Upper lobe of right lung (tissue), 1 donor: ENCODE measurements around the gene CCAR1. TPM values are rescaled to one million over a fixed set of nuclear protein-coding genes. Genes with fewer than 3 reads are reported as not detected.
"Not testable (repeated sequence)": the region's sequence is repeated elsewhere in the genome, so short reads cannot be mapped to it uniquely, and the experiment has no call there.

Experiments
- ATAC-seq: fragments of 200-7000 bp; cut with Tn5 transposase; one replicate; pipeline ENCODE4 v1.9.1; 2020; ENCODE audit warnings: mild to moderate bottlenecking, moderate library complexity
- DNase-seq: peaks from one replicate; pipeline ENCODE4 v3.0.0-alpha.2; 2020
- H3K27ac ChIP-seq: fragments of 200-600 bp; one replicate; pipeline ENCODE4 v1.8.0; 2022
- H3K27me3 ChIP-seq: fragments of 200-600 bp; one replicate; pipeline ENCODE4 v1.8.0; 2022; ENCODE audit warnings: mild to moderate bottlenecking
- H3K36me3 ChIP-seq: fragments of 200-600 bp; one replicate; pipeline ENCODE4 v1.8.0; 2022
- H3K4me1 ChIP-seq: fragments of 200-600 bp; one replicate; pipeline ENCODE4 v1.8.0; 2022
- H3K4me3 ChIP-seq: fragments of 200-600 bp; one replicate; pipeline ENCODE4 v1.8.0; 2022; ENCODE audit warnings: mild to moderate bottlenecking
- H3K9me3 ChIP-seq: fragments of 200-600 bp; one replicate; pipeline ENCODE4 v1.8.0; 2022
- intact Hi-C: fragments of 100-400 bp; cut with DNase I; formaldehyde crosslinking; loops from one replicate; pipeline ENCODE4 v1.11.0; 2022
- total RNA-seq: library from RNA; stranded (reverse); fragmentation: NEBNext Ultra II Directional; extraction: Animal tissue kit (Norgen Biotek cat#: 25700); gene quantifications from one replicate; pipeline ENCODE4 v1.2.1, GENCODE V29; 2021
- TF ChIP-seq, protein P1 (sequence below): fragments of 200-600 bp; IDR thresholded peaks from one replicate; pipeline ENCODE4 v1.8.0; 2022; ENCODE audit warnings: antibody characterized with exemption
- donor health status: DM: no; HTN: yes; CAD: no; lungs with severe emphysema.

The CCAR1 gene
- total RNA-seq, 1 donor from 2014 or later, result 45.8 TPM

DNA sequence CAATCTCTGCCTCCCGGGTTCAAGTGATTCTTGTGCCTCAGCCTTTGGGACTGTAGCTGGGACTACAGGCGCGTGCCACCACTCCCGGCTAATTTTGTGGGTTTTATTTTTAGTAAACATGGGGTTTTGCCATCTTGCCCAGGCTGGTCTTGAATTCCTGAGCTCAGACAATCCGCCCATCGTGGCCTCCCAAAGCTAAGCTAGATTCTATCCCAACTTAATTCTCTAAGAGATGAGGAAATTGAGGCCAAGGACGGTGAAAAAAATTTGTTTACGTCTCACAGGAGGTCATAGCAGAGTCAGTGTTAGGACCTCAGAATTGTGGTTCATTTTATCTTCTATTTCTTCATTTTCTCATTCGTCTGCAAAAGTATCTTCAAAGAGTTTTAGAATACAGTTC is 6.1 kb downstream of the CCAR1 start:
- Histone ChIP-seq H3K4me1 (peaks cover 9% of the 10 kb centered on the region), H3K36me3 (peaks cover 89% of the 10 kb centered on the region), H3K27me3 (no peaks in the 10 kb centered on the region), H3K9me3 (no peaks in the 10 kb centered on the region), H3K4me3 (no peak overlapping the region), H3K27ac (no peak overlapping the region)
- ATAC-seq, result no peak
- DNase-seq, result no peak
- TF ChIP-seq, protein P1, sequence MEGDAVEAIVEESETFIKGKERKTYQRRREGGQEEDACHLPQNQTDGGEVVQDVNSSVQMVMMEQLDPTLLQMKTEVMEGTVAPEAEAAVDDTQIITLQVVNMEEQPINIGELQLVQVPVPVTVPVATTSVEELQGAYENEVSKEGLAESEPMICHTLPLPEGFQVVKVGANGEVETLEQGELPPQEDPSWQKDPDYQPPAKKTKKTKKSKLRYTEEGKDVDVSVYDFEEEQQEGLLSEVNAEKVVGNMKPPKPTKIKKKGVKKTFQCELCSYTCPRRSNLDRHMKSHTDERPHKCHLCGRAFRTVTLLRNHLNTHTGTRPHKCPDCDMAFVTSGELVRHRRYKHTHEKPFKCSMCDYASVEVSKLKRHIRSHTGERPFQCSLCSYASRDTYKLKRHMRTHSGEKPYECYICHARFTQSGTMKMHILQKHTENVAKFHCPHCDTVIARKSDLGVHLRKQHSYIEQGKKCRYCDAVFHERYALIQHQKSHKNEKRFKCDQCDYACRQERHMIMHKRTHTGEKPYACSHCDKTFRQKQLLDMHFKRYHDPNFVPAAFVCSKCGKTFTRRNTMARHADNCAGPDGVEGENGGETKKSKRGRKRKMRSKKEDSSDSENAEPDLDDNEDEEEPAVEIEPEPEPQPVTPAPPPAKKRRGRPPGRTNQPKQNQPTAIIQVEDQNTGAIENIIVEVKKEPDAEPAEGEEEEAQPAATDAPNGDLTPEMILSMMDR, result no peak
- intact Hi-C loops, result no loop called here

DNA sequence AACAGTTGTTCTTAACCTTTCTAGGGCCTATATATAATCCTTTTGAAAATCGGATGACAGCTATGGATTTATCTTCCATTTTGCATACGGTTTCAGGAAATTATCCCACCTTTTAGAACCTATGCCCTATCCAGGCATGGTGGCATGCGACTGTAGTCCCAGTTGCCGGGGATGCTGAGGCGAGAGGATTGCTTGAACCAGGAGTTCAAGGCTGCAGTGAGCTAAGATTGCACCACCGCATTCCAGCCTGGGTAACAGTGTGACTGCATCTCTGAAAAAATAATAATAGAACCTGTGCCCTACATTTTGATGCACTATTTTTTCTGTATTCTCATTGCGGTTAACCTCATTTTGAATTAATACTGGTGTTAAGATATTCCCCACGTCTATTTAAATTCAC is 11.6 kb downstream of the CCAR1 start:
- peaks cover 98% of the 10 kb centered on the region for H3K36me3 ChIP-seq
- H3K27ac ChIP-seq, result no peak overlapping the region
- H3K27me3 ChIP-seq, result no peaks in the 10 kb centered on the region
- no peak for DNase-seq
- ATAC-seq, result no peak
- intact Hi-C loops, result no loop called here
- H3K4me3 ChIP-seq, result no peak overlapping the region
- no peaks in the 10 kb centered on the region for H3K4me1 ChIP-seq
- H3K9me3 ChIP-seq, result no peaks in the 10 kb centered on the region
- TF ChIP-seq, protein P1, result no peak

DNA sequence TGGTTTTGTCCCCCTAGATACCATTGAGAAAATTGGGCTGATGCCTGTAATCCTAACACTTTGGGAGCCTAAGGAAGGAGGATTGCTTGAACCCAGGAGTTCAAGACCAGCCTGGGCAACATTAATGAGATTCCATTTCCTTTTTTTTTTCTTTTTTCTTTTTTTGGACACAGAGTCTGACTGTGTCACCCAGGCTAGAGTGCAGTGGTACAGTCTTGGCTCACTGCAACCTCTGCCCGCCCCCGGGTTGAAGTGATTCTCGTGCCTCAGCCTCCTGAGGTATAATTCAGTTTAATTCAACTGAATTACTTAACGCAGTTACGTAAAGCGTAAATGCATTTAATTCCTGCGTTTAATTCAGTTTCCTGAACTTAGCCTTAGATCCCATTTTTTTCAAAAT is 13.3 kb downstream of the CCAR1 start:
- ATAC-seq, result no peak
- TF ChIP-seq, protein P1, result no peak

DNA sequence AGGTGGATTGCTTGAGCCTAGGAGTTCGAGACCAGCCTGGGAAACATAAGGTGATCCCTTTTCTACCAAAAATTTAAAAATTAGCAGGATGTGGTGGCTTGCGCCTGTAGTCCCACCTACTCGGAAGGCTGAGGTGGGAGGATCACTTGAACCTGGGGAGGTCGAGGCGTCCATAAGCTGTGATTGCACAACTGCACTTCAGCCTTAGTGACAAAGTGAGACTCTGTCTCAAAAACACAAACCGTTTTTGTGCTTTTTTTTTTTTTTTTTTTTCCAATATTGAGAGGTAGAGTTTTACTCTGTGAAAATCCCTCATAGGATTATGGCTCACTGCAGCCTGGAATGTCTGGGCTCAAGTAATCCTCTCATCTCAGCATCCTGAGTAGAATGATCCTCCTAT is 14.1 kb downstream of the CCAR1 start:
- Histone ChIP-seq H3K4me1 (no peaks in the 10 kb centered on the region), H3K9me3 (no peaks in the 10 kb centered on the region), H3K4me3 (no peak overlapping the region), H3K36me3 (peaks cover 98% of the 10 kb centered on the region), H3K27me3 (no peaks in the 10 kb centered on the region), H3K27ac (no peak overlapping the region)
- ATAC-seq (no peak), DNase-seq (no peak)
- intact Hi-C loops, result no loop called here
- TF ChIP-seq, protein P1, result no peak

More for the DNA sequence above, 13.3 kb downstream of the CCAR1 start:
- no peak for DNase-seq
- Histone ChIP-seq H3K4me1 (no peaks in the 10 kb centered on the region), H3K9me3 (no peaks in the 10 kb centered on the region), H3K36me3 (peaks cover 98% of the 10 kb centered on the region), H3K27me3 (no peaks in the 10 kb centered on the region), H3K27ac (no peak overlapping the region), H3K4me3 (no peak overlapping the region)
- intact Hi-C loops, result no loop called here

DNA sequence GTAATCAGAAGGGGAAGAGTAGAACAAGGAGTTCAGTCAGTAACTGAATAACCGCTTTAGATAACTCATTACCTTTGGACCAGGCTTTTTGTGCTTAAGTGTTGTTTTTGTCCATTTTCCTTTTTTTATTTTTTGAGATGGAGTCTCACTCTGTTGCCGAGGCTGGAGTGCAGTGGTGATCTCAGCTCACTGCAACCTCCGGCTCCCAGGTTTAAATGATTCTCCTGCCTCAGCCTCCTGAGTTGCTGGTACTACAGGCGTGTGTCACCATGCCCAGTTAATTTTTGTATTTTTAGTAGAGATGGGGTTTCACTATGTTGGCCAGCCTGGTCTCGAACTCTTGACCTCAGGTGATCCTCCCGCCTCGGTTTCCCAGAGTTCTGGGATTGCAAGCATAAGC is 14.7 kb downstream of the CCAR1 start:
- ATAC-seq, H3K27me3 ChIP-seq, H3K4me3 ChIP-seq, H3K9me3 ChIP-seq, H3K4me1 ChIP-seq, DNase-seq, H3K27ac ChIP-seq, intact Hi-C loops: not testable (repeated sequence)
- H3K36me3 ChIP-seq, result peaks cover 97% of the 10 kb centered on the region

DNA sequence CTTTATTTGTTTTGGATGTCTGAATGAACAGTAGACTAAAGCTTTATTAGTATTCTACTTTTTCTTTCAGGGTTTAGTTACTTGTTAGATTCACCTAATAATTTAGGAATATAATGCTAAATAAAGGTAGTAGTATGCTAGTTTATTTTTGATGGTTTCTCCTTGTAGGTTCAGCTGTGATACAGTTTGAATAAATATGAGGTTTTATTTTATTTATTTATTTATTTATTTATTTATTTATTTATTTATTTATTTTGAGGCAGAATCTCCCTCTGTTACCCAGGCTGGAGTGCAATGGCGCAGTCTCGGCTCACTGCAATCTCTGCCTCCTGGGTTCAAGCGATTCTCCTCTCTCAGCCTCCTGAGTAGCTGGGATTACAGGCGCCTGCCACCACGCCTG is 19.6 kb downstream of the CCAR1 start:
- H3K4me1 ChIP-seq, H3K4me3 ChIP-seq, H3K9me3 ChIP-seq, intact Hi-C loops, H3K27me3 ChIP-seq, DNase-seq, H3K27ac ChIP-seq, ATAC-seq: not testable (repeated sequence)
- H3K36me3 ChIP-seq, result peaks cover 99% of the 10 kb centered on the region

DNA sequence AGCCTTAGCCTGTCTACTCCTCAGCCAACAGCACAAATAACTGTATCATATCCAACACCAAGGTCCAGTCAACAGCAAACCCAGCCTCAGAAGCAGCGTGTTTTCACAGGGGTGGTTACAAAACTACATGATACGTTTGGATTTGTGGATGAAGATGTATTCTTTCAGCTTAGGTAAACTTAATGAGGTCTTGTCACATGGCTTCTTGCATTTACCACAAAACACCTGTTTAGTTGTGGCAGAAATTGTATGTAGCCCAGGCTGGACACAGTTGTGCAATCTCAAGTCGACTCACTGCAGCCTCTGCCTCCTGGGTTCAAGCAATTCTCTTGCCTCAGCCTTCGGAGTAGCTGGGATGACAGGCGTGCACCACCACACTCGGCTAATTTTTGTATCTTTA is 21.4 kb downstream of the CCAR1 start:
- H3K27ac ChIP-seq, result no peak overlapping the region
- no peaks in the 10 kb centered on the region for H3K27me3 ChIP-seq
- TF ChIP-seq, protein P1, result no peak
- no peaks in the 10 kb centered on the region for H3K9me3 ChIP-seq
- DNase-seq (no peak), ATAC-seq (no peak)
- H3K4me1 ChIP-seq, result no peaks in the 10 kb centered on the region
- H3K36me3 ChIP-seq, result peaks cover 99% of the 10 kb centered on the region
- no peak overlapping the region for H3K4me3 ChIP-seq
- intact Hi-C loops, result no loop called here
